ENCODE data around the gene HPS4. TPM values are rescaled to one million over a fixed set of nuclear protein-coding genes. Genes with fewer than 3 reads are reported as not detected.

HPS4 gene
- total and polyA plus RNA-seq, 9 donors = 18.9 to 37.8 (median 32.5) TPM

DNA sequence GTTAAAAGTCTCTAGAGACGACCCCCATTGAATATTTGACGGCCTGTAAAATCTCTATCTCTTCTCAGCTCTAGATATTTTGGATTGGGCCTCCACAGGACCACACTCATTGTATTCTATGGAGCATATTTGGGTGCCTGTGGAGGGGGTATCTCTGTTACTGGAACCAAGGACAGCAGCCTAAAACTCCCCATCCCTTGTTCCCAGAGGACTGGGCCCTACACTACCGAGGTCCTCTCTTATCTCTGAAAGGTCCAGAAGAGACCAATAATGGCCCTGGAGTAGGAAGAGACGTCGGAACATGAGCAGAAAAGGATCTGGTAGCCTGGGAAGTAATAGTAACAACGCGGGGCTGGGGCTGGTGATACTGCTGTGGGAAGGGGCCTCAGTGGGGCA lies 542 bp downstream of the HPS4 start:
- intact Hi-C loops (cut with DNase I) = loop anchor here in 1 of 4 donors (10.0 kb wide), 1 partner anchor 102 kb away; no protein-coding TSS in a partner anchor
- Histone ChIP-seq H3K27ac (peak overlapping the region; percentile 84 to 92), H3K4me3 (peak overlapping the region; percentile 81), H3K27me3 (no peaks in the 10 kb centered on the region), H3K36me3 (no peaks in the 10 kb centered on the region), H3K4me1 (ENCODE audit: insufficient read depth) (peaks cover 14% of the 10 kb centered on the region), H3K9me3 (no peaks in the 10 kb centered on the region)
- no peak for DNase-seq
- WGBS, 3 donors = 2 to 6% (median 4%) methylated on average over 7 of the region's 7 CpGs
- TF ChIP-seq POLR2A (IDR thresholded peaks at IDR 0.05) = no peak
- TF ChIP-seq, protein P1, sequence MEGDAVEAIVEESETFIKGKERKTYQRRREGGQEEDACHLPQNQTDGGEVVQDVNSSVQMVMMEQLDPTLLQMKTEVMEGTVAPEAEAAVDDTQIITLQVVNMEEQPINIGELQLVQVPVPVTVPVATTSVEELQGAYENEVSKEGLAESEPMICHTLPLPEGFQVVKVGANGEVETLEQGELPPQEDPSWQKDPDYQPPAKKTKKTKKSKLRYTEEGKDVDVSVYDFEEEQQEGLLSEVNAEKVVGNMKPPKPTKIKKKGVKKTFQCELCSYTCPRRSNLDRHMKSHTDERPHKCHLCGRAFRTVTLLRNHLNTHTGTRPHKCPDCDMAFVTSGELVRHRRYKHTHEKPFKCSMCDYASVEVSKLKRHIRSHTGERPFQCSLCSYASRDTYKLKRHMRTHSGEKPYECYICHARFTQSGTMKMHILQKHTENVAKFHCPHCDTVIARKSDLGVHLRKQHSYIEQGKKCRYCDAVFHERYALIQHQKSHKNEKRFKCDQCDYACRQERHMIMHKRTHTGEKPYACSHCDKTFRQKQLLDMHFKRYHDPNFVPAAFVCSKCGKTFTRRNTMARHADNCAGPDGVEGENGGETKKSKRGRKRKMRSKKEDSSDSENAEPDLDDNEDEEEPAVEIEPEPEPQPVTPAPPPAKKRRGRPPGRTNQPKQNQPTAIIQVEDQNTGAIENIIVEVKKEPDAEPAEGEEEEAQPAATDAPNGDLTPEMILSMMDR (IDR thresholded peaks at IDR 0.05) = no peak

DNA sequence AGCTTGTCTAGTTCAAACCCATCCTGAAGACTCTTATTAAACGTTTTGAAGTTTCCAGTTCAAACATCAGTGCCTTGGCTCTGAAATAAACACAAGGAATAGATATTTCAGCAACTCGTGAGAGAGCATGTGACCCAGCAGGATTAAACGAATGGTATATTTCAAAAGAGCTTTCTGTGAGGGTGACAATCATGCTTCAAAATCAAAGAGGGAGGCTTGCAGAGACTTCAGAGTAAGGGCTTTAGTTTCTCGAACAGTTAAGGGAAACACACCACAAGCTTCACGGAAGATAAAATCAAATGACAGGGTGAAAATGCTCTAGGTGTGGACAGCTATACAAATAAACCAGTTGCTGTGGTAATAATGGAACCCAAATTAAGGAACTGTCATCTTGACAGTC lies 1.4 kb downstream of the HPS4 start:
- H3K4me1 ChIP-seq (ENCODE audit: insufficient read depth) = peaks cover 14% of the 10 kb centered on the region
- 56 to 64% (median 62%) methylated on average over 5 of the region's 5 CpGs for WGBS, 3 donors
- H3K36me3 ChIP-seq = no peaks in the 10 kb centered on the region
- H3K9me3 ChIP-seq = no peaks in the 10 kb centered on the region
- H3K4me3 ChIP-seq = no peak overlapping the region
- H3K27me3 ChIP-seq = no peaks in the 10 kb centered on the region
- no peak for DNase-seq
- no peak overlapping the region for H3K27ac ChIP-seq
- TF ChIP-seq, protein P1 (IDR thresholded peaks at IDR 0.05) = no peak
- no peak for TF ChIP-seq POLR2A (IDR thresholded peaks at IDR 0.05)
- no peak for TF ChIP-seq EP300 (IDR thresholded peaks at IDR 0.05)
- intact Hi-C loops (cut with DNase I) = loop anchor here in 1 of 4 donors (10.0 kb wide), 1 partner anchor 103 kb away; no protein-coding TSS in a partner anchor

DNA sequence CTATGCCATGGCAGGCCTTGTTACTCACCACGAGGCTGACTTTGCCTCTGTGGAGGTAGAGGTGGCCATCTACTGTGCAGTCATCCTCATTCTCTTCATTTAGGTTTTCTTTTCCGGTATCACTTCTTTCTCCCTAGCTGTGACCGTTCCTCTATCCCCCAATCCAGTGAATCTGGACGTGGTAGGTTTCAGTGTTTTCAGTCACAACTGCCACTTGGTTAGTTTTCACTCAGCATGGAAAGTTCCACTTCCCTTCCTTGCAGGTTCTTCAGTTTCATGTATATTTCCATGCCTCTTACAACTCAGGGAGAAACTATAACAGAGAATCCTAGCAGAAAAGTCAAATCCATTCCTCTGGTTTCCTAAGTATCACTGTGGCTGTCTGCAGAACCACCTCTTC lies 1.9 kb downstream of the HPS4 start:
- H3K27me3 ChIP-seq = no peaks in the 10 kb centered on the region
- 81 to 84% (median 83%) methylated on average over 4 of the region's 4 CpGs for WGBS, 3 donors
- TF ChIP-seq POLR2A (IDR thresholded peaks at IDR 0.05) (no peak), EP300 (IDR thresholded peaks at IDR 0.05) (no peak)
- TF ChIP-seq, protein P1 (IDR thresholded peaks at IDR 0.05) = no peak
- no peak overlapping the region for H3K27ac ChIP-seq
- peaks cover 14% of the 10 kb centered on the region for H3K4me1 ChIP-seq (ENCODE audit: insufficient read depth)
- intact Hi-C loops (cut with DNase I) = loop anchor here in 1 of 4 donors (10.0 kb wide), 1 partner anchor 103 kb away; no protein-coding TSS in a partner anchor
- H3K4me3 ChIP-seq = no peak overlapping the region
- DNase-seq = no peak
- H3K9me3 ChIP-seq = no peaks in the 10 kb centered on the region
- no peaks in the 10 kb centered on the region for H3K36me3 ChIP-seq

DNA sequence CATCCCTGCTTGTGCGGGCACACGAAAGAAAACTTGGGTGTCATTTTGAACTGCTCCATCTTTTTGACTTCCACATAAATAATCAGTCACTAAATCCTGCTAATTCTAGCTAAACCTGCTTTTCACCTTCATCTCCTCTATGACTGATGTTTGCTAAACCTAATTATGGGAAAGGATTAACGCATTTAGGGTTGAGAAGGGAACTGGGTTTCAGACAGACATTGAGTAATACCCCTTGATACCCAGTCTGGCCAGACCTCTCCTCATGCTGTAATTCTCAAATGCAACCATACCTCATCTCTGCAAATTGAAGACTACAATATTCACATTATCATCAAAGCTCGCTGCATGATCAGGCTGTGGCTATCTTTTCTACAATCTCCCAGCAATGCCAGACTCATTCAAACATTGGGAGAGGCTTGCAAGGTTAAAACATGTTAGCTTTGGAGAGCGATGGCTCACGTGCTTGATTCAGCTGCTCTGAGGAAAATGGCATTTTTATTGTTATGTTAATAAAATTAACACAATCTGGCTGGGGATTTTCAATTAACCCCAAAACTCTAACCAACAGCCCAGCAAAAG lies 2.4 kb downstream of the HPS4 start:
- Histone ChIP-seq H3K27me3 (no peaks in the 10 kb centered on the region), H3K9me3 (no peaks in the 10 kb centered on the region), H3K4me1 (ENCODE audit: insufficient read depth) (peaks cover 14% of the 10 kb centered on the region), H3K36me3 (no peaks in the 10 kb centered on the region), H3K27ac (no peak overlapping the region), H3K4me3 (no peak overlapping the region)
- 72 to 75% (median 73%) methylated on average over 6 of the region's 6 CpGs for WGBS, 3 donors
- TF ChIP-seq POLR2A (IDR thresholded peaks at IDR 0.05) = no peak
- TF ChIP-seq, protein P1 (IDR thresholded peaks at IDR 0.05) = no peak
- no peak for TF ChIP-seq EP300 (IDR thresholded peaks at IDR 0.05)
- no peak for DNase-seq
- intact Hi-C loops (cut with DNase I) = loop anchor here in 1 of 4 donors (10.0 kb wide), 1 partner anchor 104 kb away; no protein-coding TSS in a partner anchor
